HCT116 (cell line): ENCODE results near the gene MIF. TPM values are rescaled to one million over a fixed set of nuclear protein-coding genes. Genes with fewer than 3 reads are reported as not detected.
"Not testable (repeated sequence)": the region's sequence is repeated elsewhere in the genome, so short reads cannot be mapped to it uniquely, and the experiment has no call there.

Source experiments
- ATAC-seq: fragments of 200-7000 bp; cut with Tn5 transposase; 2 replicates; pipeline ENCODE4 v1.9.1; 2020; ENCODE audit warnings: mild to moderate bottlenecking, moderate library complexity
- BruUV-seq: library from RNA; stranded (reverse); fragments of 400-500 nt; replicated peaks from 2 replicates; lab custom pipeline; 2021; lab: Mats Ljungman, UMichigan
- CTCF ChIA-PET: fragments of 300-600 bp; sonication (Branson Sonifier 250); formaldehyde crosslinking; loops from one replicate; lab custom pipeline; 2021; ENCODE audit warnings: antibody characterized with exemption; lab: Charles Lee
- POLR2A ChIA-PET: fragments of 300-600, 350-600 bp; sonication (Branson Sonifier 250); formaldehyde crosslinking; loops from one replicate; lab custom pipeline; 2021; ENCODE audit warnings: antibody characterized with exemption; lab: Charles Lee
- RAD21 ChIA-PET, 2 experiments: fragments of 300-600 bp; sonication (Branson Sonifier 250); formaldehyde crosslinking; loops; one replicate each; lab custom pipeline; 2023; ENCODE audit warnings: low total read pairs in 2 of 2; ENCODE audit not compliant: uncharacterized antibody in 2 of 2, unreplicated experiment in 2 of 2, low non-redundant PET in 1 of 2; lab: Charles Lee
- DNase-seq: peaks from one replicate; pipeline ENCODE4 v3.0.0-alpha.2; 2010; ENCODE audit warnings: low read depth, low spot score
- H2AFZ ChIP-seq: fragments of 200-600 bp; shearing (Covaris generic), sonication (generic); 2 replicates; pipeline ENCODE4 v1.6.1; 2017; ENCODE audit warnings: low read depth, mixed run types, mixed read lengths, antibody characterized with exemption, low read length; ENCODE audit not compliant: poor library complexity, severe bottlenecking
- H3K27ac ChIP-seq: 2 replicates; pipeline ENCODE4 v1.5.1; 2012; ENCODE audit warnings: low read depth, low read length
- H3K27me3 ChIP-seq: fragments of 200-600 bp; sonication (generic); 2 replicates; pipeline ENCODE4 v1.6.1; 2016; ENCODE audit warnings: mixed run types, low read length, mixed read lengths; ENCODE audit not compliant: insufficient read depth
- H3K36me3 ChIP-seq, 2 experiments: fragments of 200-500 bp in 1 of 2; fragments of 200-600 bp in 1 of 2; sonication (Bioruptor generic) in 1 of 2; sonication (generic) in 1 of 2; 2 replicates each; pipeline versions ENCODE4 v1.5.1 to v1.6.1; 2014 to 2016; ENCODE audit warnings: low read length in 2 of 2, inconsistent platforms in 1 of 2, mixed read lengths in 1 of 2, mixed run types in 1 of 2; ENCODE audit not compliant: insufficient read depth in 2 of 2, control insufficient read depth in 1 of 2
- H3K4me1 ChIP-seq, 2 experiments: fragments of 200-600 bp in 1 of 2; sonication (generic) in 1 of 2; 2 replicates each; pipeline versions ENCODE4 v1.5.1 to v1.6.1; 2012 to 2017; ENCODE audit warnings: low read length in 2 of 2, inconsistent platforms in 1 of 2, mild to moderate bottlenecking in 1 of 2, mixed read lengths in 1 of 2, mixed run types in 1 of 2, moderate library complexity in 1 of 2; ENCODE audit not compliant: insufficient read depth in 2 of 2, control insufficient read depth in 1 of 2
- H3K4me2 ChIP-seq: fragments of 200-600 bp; sonication (generic); 2 replicates; pipeline ENCODE4 v1.6.1; 2017; ENCODE audit warnings: mixed run types, low read length, mixed read lengths
- H3K4me3 ChIP-seq, 2 experiments: fragments of 200-600 bp in 1 of 2; sonication (generic) in 1 of 2; replicated peaks in 1 of 2; 2 replicates each; pipeline ENCODE4 v1.5.1; 2011 to 2016; ENCODE audit warnings: low read length in 2 of 2, control low read depth in 1 of 2, low read depth in 1 of 2, mild to moderate bottlenecking in 1 of 2, mixed read lengths in 1 of 2, mixed run types in 1 of 2
- H3K79me2 ChIP-seq: fragments of 200-600 bp; sonication (generic); 2 replicates; pipeline ENCODE4 v1.6.1; 2017; ENCODE audit warnings: mild to moderate bottlenecking, mixed run types, low read length, moderate library complexity, mixed read lengths; ENCODE audit not compliant: insufficient read depth
- H3K9ac ChIP-seq: fragments of 200-600 bp; sonication (generic); 2 replicates; pipeline ENCODE4 v1.6.1; 2016; ENCODE audit warnings: low read length, mixed read lengths
- H3K9me2 ChIP-seq: fragments of 200-600 bp; sonication (generic), shearing (Covaris generic); 2 replicates; pipeline ENCODE4 v1.6.1; 2017; ENCODE audit warnings: mixed run types, mild to moderate bottlenecking, moderate library complexity; ENCODE audit not compliant: insufficient read depth
- H3K9me3 ChIP-seq, 2 experiments: fragments of 200-500 bp in 1 of 2; fragments of 200-600 bp in 1 of 2; sonication (Bioruptor generic) in 1 of 2; sonication (generic) in 1 of 2; 2 replicates each; pipeline ENCODE4 v1.6.1; 2014 to 2017; ENCODE audit warnings: low read length in 2 of 2, mixed read lengths in 2 of 2, inconsistent platforms in 1 of 2, low read depth in 1 of 2, mild to moderate bottlenecking in 1 of 2, mixed run types in 1 of 2, moderate library complexity in 1 of 2; ENCODE audit not compliant: control insufficient read depth in 1 of 2, insufficient read depth in 1 of 2
- H4K20me1 ChIP-seq: fragments of 200-600 bp; sonication (generic), shearing (Covaris generic); 2 replicates; pipeline ENCODE4 v1.6.1; 2017; ENCODE audit warnings: mixed run types, mild to moderate bottlenecking, moderate library complexity; ENCODE audit not compliant: insufficient read depth
- CBX3 ChIP-seq: IDR thresholded peaks from 2 replicates; pipeline ENCODE4 v1.6.1; 2012; ENCODE audit warnings: low read depth
- EGR1 ChIP-seq: IDR thresholded peaks from 2 replicates; pipeline ENCODE4 v1.6.1; 2012; ENCODE audit warnings: low read depth
- ELF1 ChIP-seq: IDR thresholded peaks from 2 replicates; pipeline ENCODE4 v1.6.1; 2012; ENCODE audit warnings: low read depth, borderline replicate concordance
- FOSL1 ChIP-seq: IDR thresholded peaks from 2 replicates; pipeline ENCODE4 v1.6.1; 2012; ENCODE audit warnings: low read depth
- JUND ChIP-seq: IDR thresholded peaks from 2 replicates; pipeline ENCODE4 v1.6.1; 2012
- POLR2AphosphoS5 ChIP-seq: IDR thresholded peaks from 2 replicates; pipeline ENCODE4 v1.6.1; 2011; ENCODE audit warnings: mild to moderate bottlenecking, low read depth, low read length, moderate library complexity
- RAD21 ChIP-seq: IDR thresholded peaks from 2 replicates; pipeline ENCODE4 v1.6.1; 2012; ENCODE audit warnings: low read depth, mild to moderate bottlenecking
- REST ChIP-seq: IDR thresholded peaks from 2 replicates; pipeline ENCODE4 v1.6.1; 2012; ENCODE audit warnings: low read depth
- SIN3A ChIP-seq: IDR thresholded peaks from 2 replicates; pipeline ENCODE4 v1.6.1; 2012; ENCODE audit warnings: low read depth
- SRF ChIP-seq: IDR thresholded peaks from 2 replicates; pipeline ENCODE4 v1.6.1; 2012; ENCODE audit warnings: low read depth
- TCF7L2 ChIP-seq: IDR thresholded peaks from 2 replicates; pipeline ENCODE4 v1.7.0; 2011; ENCODE audit warnings: borderline replicate concordance, inconsistent platforms; ENCODE audit not compliant: insufficient read depth, insufficient read length; ENCODE audit errors: extremely low read depth
- YY1 ChIP-seq: IDR thresholded peaks from 2 replicates; pipeline ENCODE4 v1.6.1; 2011; ENCODE audit warnings: low read length, low read depth, moderate library complexity, mild to moderate bottlenecking; ENCODE audit not compliant: insufficient replicate concordance; ENCODE audit errors: extremely low read depth
- ZBTB33 ChIP-seq: IDR thresholded peaks from 2 replicates; pipeline ENCODE4 v1.6.1; 2011; ENCODE audit warnings: mild to moderate bottlenecking, low read length, moderate library complexity; ENCODE audit not compliant: insufficient replicate concordance; ENCODE audit errors: extremely low read depth
- ZFX ChIP-seq: fragments of 450-650 bp; IDR thresholded peaks from 2 replicates; pipeline ENCODE4 v1.6.1; 2017
- intact Hi-C: fragments of 100-400 bp; cut with micrococcal nuclease; formaldehyde crosslinking; loops from 2 replicates; pipeline ENCODE4 v1.10.0; 2022
- total RNA-seq: library from RNA; stranded (reverse); gene quantifications from one replicate; pipeline ENCODE4 v1.2.1, GENCODE V29; 2021; ENCODE audit not compliant: unreplicated experiment

MIF gene
- total RNA-seq, 1 experiment from 2014 or later: 1,511 TPM

- H2AFZ ChIP-seq, H3K27ac ChIP-seq, BruUV-seq, H3K27me3 ChIP-seq, H3K36me3 ChIP-seq, ATAC-seq, H3K9me2 ChIP-seq, H3K9me3 ChIP-seq, H3K79me2 ChIP-seq, H3K4me1 ChIP-seq, DNase-seq, H4K20me1 ChIP-seq, H3K9ac ChIP-seq, H3K4me2 ChIP-seq, H3K4me3 ChIP-seq, POLR2A ChIA-PET, RAD21 ChIA-PET: not testable (repeated sequence)
- CTCF ChIA-PET: interaction anchor here (1.2 to 1.6 kb wide), 2 partner anchors 30 to 92 kb away, joined by 3 to 4 read pairs; partner anchors contain the start of gene MIF
- intact Hi-C loops: loop anchor here (5.0 kb wide), 1 partner anchor 93 kb away; no protein-coding TSS in a partner anchor
Observed at GRCh38 chr22:23864499-23865154, 29.6 kb upstream of the MIF start.

GRCh38 chr22:23868580-23868979 lies 25.6 kb upstream of the MIF start:
- no peaks in the 10 kb centered on the region for H4K20me1 ChIP-seq
- intact Hi-C loops: no loop called here
- ChIA-PET RAD21 (no interaction called here), POLR2A (no interaction called here), CTCF (no interaction called here)
- H3K79me2 ChIP-seq: no peaks in the 10 kb centered on the region
- no peak overlapping the region for H3K27ac ChIP-seq
- no peaks in the 10 kb centered on the region for H3K27me3 ChIP-seq
- no peak overlapping the region for H3K9ac ChIP-seq
- no peaks in the 10 kb centered on the region for H3K9me3 ChIP-seq
- no peak overlapping the region for H3K4me2 ChIP-seq
- no peaks in the 10 kb centered on the region for H3K4me1 ChIP-seq
- DNase-seq (no peak), ATAC-seq (no peak)
- no peak overlapping the region for H3K4me3 ChIP-seq
- H3K36me3 ChIP-seq: peaks cover 0 to 3% of the 10 kb centered on the region in 2 experiments; a peak in 1 of 4 replicates
- TF ChIP-seq SIN3A (no peak), CBX3 (no peak), ZBTB33 (no peak), EGR1 (no peak), ZFX (no peak), FOSL1 (no peak), RAD21 (no peak), REST (no peak), TCF7L2 (no peak), YY1 (no peak), ELF1 (no peak), POLR2AphosphoS5 (no peak), SRF (no peak), JUND (no peak)
- H3K9me2 ChIP-seq: no peaks in the 10 kb centered on the region
- no peak overlapping the region for H2AFZ ChIP-seq
- no TSS peak for BruUV-seq
